Inflammatory macrophage treated with lipopolysaccharide for 1 hour (primary cell): ENCODE data around the gene FPR2.

ENCODE experiments used
- DNase-seq, 2 donors: peaks; one replicate each; pipeline ENCODE4 v3.0.0-alpha.2; 2020 to 2022

Gene FPR2

GRCh38 chr19:51807925-51808324, 46.9 kb downstream of the FPR2 start:
- DNase-seq: no peak

- DNase-seq: no peak
These were observed 47.5 kb downstream of the FPR2 start for GRCh38 chr19:51808333-51808986.

- DNase-seq: peak; percentile 87
These were observed 48.8 kb downstream of the FPR2 start for GRCh38 chr19:51809787-51810186.

- peak in 1 of 2 donors; percentile 76 for DNase-seq
These were observed 49.2 kb downstream of the FPR2 start for GRCh38 chr19:51810223-51810622.

- peak; percentile 94 to 99 for DNase-seq
These were observed 50.4 kb downstream of the FPR2 start for GRCh38 chr19:51811344-51811743.

GRCh38 chr19:51815043-51815442, 54.1 kb downstream of the FPR2 start:
- DNase-seq: peak in 1 of 2 donors; percentile 67

GRCh38 chr19:51816711-51817110, 55.7 kb downstream of the FPR2 start:
- peak in 1 of 2 donors; percentile 74 for DNase-seq

- peak in 1 of 2 donors; percentile 64 for DNase-seq
These were observed 59.0 kb downstream of the FPR2 start for GRCh38 chr19:51820011-51820410.
